ENCODE results near the gene TMEM182.

TMEM182 gene

GRCh38 chr2:102782187-102782586 lies 20.4 kb downstream of the TMEM182 start:
- Mint-ChIP-seq H3K4me1 (no peaks in the 10 kb centered on the region), H3K36me3 (peaks cover 28% of the 10 kb centered on the region), H3K4me3 (no peak overlapping the region), H3K27me3 (no peaks in the 10 kb centered on the region), H3K27ac (no peak overlapping the region), H3K9me3 (no peaks in the 10 kb centered on the region)
- DNase-seq (ENCODE audit: low spot score in 2 of 2) (no peak), ATAC-seq (ENCODE audit: low read depth) (no peak)

- no peaks in the 10 kb centered on the region for H3K27me3 Mint-ChIP-seq
- H3K36me3 Mint-ChIP-seq, result peaks cover 33% of the 10 kb centered on the region
- H3K9me3 Mint-ChIP-seq, result no peaks in the 10 kb centered on the region
- H3K4me1 Mint-ChIP-seq, result no peaks in the 10 kb centered on the region
- H3K27ac Mint-ChIP-seq, result no peak overlapping the region
- ATAC-seq (ENCODE audit: low read depth) (no peak), DNase-seq (ENCODE audit: low spot score in 2 of 2) (no peak)
- no peak overlapping the region for H3K4me3 Mint-ChIP-seq
These were observed 21.1 kb downstream of the TMEM182 start for GRCh38 chr2:102782933-102783332.

GRCh38 chr2:102783506-102784183 lies 21.8 kb downstream of the TMEM182 start:
- Mint-ChIP-seq H3K4me1 (no peaks in the 10 kb centered on the region), H3K9me3 (no peaks in the 10 kb centered on the region), H3K27me3 (no peaks in the 10 kb centered on the region), H3K4me3 (no peak overlapping the region), H3K27ac (no peak overlapping the region), H3K36me3 (peaks cover 33% of the 10 kb centered on the region)
- no peak for ATAC-seq (ENCODE audit: low read depth)
- DNase-seq (ENCODE audit: low spot score in 2 of 2), result no peak

- DNase-seq (ENCODE audit: low spot score in 2 of 2) (no peak), ATAC-seq (ENCODE audit: low read depth) (no peak)
- Mint-ChIP-seq H3K27ac (no peak overlapping the region), H3K36me3 (peaks cover 32% of the 10 kb centered on the region), H3K4me3 (no peak overlapping the region), H3K9me3 (no peaks in the 10 kb centered on the region), H3K27me3 (no peaks in the 10 kb centered on the region), H3K4me1 (no peaks in the 10 kb centered on the region)
These were observed 23.1 kb downstream of the TMEM182 start for GRCh38 chr2:102784940-102785339.

GRCh38 chr2:102788216-102788884 lies 26.5 kb downstream of the TMEM182 start:
- Mint-ChIP-seq H3K4me3 (no peak overlapping the region), H3K27ac (no peak overlapping the region), H3K27me3 (no peaks in the 10 kb centered on the region), H3K36me3 (peaks cover 26% of the 10 kb centered on the region), H3K4me1 (no peaks in the 10 kb centered on the region), H3K9me3 (no peaks in the 10 kb centered on the region)
- ATAC-seq (ENCODE audit: low read depth) (no peak), DNase-seq (ENCODE audit: low spot score in 2 of 2) (no peak)

GRCh38 chr2:102788885-102789260 lies 27.0 kb downstream of the TMEM182 start:
- no peaks in the 10 kb centered on the region for H3K9me3 Mint-ChIP-seq
- DNase-seq (ENCODE audit: low spot score in 2 of 2) (no peak), ATAC-seq (ENCODE audit: low read depth) (no peak)
- H3K4me1 Mint-ChIP-seq, result no peaks in the 10 kb centered on the region
- peaks cover 26% of the 10 kb centered on the region for H3K36me3 Mint-ChIP-seq
- H3K4me3 Mint-ChIP-seq, result no peak overlapping the region
- no peaks in the 10 kb centered on the region for H3K27me3 Mint-ChIP-seq
- no peak overlapping the region for H3K27ac Mint-ChIP-seq

- Mint-ChIP-seq H3K4me1 (no peaks in the 10 kb centered on the region), H3K27me3 (no peaks in the 10 kb centered on the region)
These were observed 27.7 kb downstream of the TMEM182 start for GRCh38 chr2:102789349-102790090.

GRCh38 chr2:102790091-102790455 lies 28.2 kb downstream of the TMEM182 start:
- no peaks in the 10 kb centered on the region for H3K4me1 Mint-ChIP-seq
- no peak overlapping the region for H3K27ac Mint-ChIP-seq
- H3K27me3 Mint-ChIP-seq, result no peaks in the 10 kb centered on the region
- H3K4me3 Mint-ChIP-seq, result no peak overlapping the region
- DNase-seq (ENCODE audit: low spot score in 2 of 2), result no peak
- no peak for ATAC-seq (ENCODE audit: low read depth)
- peaks cover 2% of the 10 kb centered on the region for H3K9me3 Mint-ChIP-seq
- H3K36me3 Mint-ChIP-seq, result peaks cover 27% of the 10 kb centered on the region

More at GRCh38 chr2:102789349-102790090, 27.7 kb downstream of the TMEM182 start:
- peaks cover 2% of the 10 kb centered on the region for H3K9me3 Mint-ChIP-seq
- ATAC-seq (ENCODE audit: low read depth) (no peak), DNase-seq (ENCODE audit: low spot score in 2 of 2) (no peak)
- peaks cover 27% of the 10 kb centered on the region for H3K36me3 Mint-ChIP-seq
- H3K27ac Mint-ChIP-seq, result no peak overlapping the region
- no peak overlapping the region for H3K4me3 Mint-ChIP-seq

GRCh38 chr2:102792568-102793208 lies 30.9 kb downstream of the TMEM182 start:
- Mint-ChIP-seq H3K27me3 (no peaks in the 10 kb centered on the region), H3K9me3 (peaks cover 2% of the 10 kb centered on the region), H3K36me3 (peaks cover 29% of the 10 kb centered on the region), H3K4me3 (no peak overlapping the region), H3K4me1 (no peaks in the 10 kb centered on the region), H3K27ac (no peak overlapping the region)
- ATAC-seq (ENCODE audit: low read depth) (no peak), DNase-seq (ENCODE audit: low spot score in 2 of 2) (no peak)

GRCh38 chr2:102795641-102796040 lies 33.8 kb downstream of the TMEM182 start:
- H3K36me3 Mint-ChIP-seq, result peaks cover 51% of the 10 kb centered on the region
- no peaks in the 10 kb centered on the region for H3K4me1 Mint-ChIP-seq
- ATAC-seq (ENCODE audit: low read depth) (no peak), DNase-seq (ENCODE audit: low spot score in 2 of 2) (no peak)
- no peak overlapping the region for H3K4me3 Mint-ChIP-seq
- H3K27ac Mint-ChIP-seq, result no peak overlapping the region
- H3K9me3 Mint-ChIP-seq, result peaks cover 13% of the 10 kb centered on the region
- no peaks in the 10 kb centered on the region for H3K27me3 Mint-ChIP-seq

GRCh38 chr2:102796337-102796736 lies 34.5 kb downstream of the TMEM182 start:
- H3K27me3 Mint-ChIP-seq, result no peaks in the 10 kb centered on the region
- ATAC-seq (ENCODE audit: low read depth) (no peak), DNase-seq (ENCODE audit: low spot score in 2 of 2) (no peak)
- H3K9me3 Mint-ChIP-seq, result peaks cover 14% of the 10 kb centered on the region
- peaks cover 56% of the 10 kb centered on the region for H3K36me3 Mint-ChIP-seq
- H3K4me1 Mint-ChIP-seq, result no peaks in the 10 kb centered on the region
- no peak overlapping the region for H3K27ac Mint-ChIP-seq
- H3K4me3 Mint-ChIP-seq, result no peak overlapping the region

GRCh38 chr2:102797486-102797885 lies 35.7 kb downstream of the TMEM182 start:
- Mint-ChIP-seq H3K27ac (no peak overlapping the region), H3K9me3 (peaks cover 16% of the 10 kb centered on the region), H3K36me3 (peaks cover 65% of the 10 kb centered on the region), H3K4me1 (no peaks in the 10 kb centered on the region), H3K4me3 (no peak overlapping the region), H3K27me3 (no peaks in the 10 kb centered on the region)
- no peak for DNase-seq (ENCODE audit: low spot score in 2 of 2)
- no peak for ATAC-seq (ENCODE audit: low read depth)

GRCh38 chr2:102798181-102798580 lies 36.4 kb downstream of the TMEM182 start:
- Mint-ChIP-seq H3K4me1 (peaks cover 2% of the 10 kb centered on the region), H3K27ac (no peak overlapping the region), H3K4me3 (no peak overlapping the region), H3K36me3 (peaks cover 70% of the 10 kb centered on the region), H3K27me3 (no peaks in the 10 kb centered on the region), H3K9me3 (peaks cover 18% of the 10 kb centered on the region)
- DNase-seq (ENCODE audit: low spot score in 2 of 2) (no peak), ATAC-seq (ENCODE audit: low read depth) (no peak)

GRCh38 chr2:102801098-102801718 lies 39.4 kb downstream of the TMEM182 start:
- H3K27ac Mint-ChIP-seq, result no peak overlapping the region
- H3K9me3 Mint-ChIP-seq, result peaks cover 16% of the 10 kb centered on the region
- H3K4me1 Mint-ChIP-seq, result peaks cover 2% of the 10 kb centered on the region
- ATAC-seq (ENCODE audit: low read depth) (no peak), DNase-seq (ENCODE audit: low spot score in 2 of 2) (no peak)
- no peaks in the 10 kb centered on the region for H3K27me3 Mint-ChIP-seq
- peak overlapping the region; percentile 8 for H3K4me3 Mint-ChIP-seq
- H3K36me3 Mint-ChIP-seq, result peaks cover 67% of the 10 kb centered on the region

Measured in memory B cell (primary cell).